ENCODE data around the gene CLEC3B. TPM values are rescaled to one million over a fixed set of nuclear protein-coding genes. Genes with fewer than 3 reads are reported as not detected.

CLEC3B gene
- total RNA-seq, 4 donors from 2014 or later = 265 to 1,223 (median 383) TPM

DNA sequence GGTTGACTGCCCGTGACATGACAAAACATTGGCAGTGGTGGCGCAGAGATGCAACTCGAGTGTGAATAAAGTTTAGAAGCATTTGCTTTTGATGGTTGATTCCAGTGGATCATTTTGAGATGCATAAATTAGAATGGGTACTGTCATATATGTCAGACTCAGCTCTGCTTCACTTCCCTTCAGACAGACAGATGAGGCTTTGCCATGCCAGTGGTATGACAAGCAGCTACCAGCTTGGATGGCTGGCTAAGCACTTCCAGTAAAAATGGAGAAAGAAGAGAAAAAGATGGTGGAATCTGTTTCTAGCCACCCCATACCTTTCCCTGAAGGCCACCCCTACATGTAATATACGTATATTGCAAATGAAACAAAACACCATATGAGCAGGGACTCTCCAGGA is 13.5 kb upstream of the CLEC3B start:
- TF ChIP-seq, protein P1, sequence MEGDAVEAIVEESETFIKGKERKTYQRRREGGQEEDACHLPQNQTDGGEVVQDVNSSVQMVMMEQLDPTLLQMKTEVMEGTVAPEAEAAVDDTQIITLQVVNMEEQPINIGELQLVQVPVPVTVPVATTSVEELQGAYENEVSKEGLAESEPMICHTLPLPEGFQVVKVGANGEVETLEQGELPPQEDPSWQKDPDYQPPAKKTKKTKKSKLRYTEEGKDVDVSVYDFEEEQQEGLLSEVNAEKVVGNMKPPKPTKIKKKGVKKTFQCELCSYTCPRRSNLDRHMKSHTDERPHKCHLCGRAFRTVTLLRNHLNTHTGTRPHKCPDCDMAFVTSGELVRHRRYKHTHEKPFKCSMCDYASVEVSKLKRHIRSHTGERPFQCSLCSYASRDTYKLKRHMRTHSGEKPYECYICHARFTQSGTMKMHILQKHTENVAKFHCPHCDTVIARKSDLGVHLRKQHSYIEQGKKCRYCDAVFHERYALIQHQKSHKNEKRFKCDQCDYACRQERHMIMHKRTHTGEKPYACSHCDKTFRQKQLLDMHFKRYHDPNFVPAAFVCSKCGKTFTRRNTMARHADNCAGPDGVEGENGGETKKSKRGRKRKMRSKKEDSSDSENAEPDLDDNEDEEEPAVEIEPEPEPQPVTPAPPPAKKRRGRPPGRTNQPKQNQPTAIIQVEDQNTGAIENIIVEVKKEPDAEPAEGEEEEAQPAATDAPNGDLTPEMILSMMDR (IDR thresholded peaks at IDR 0.05; ENCODE audit: low read depth) = no peak

- TF ChIP-seq, protein P1 (IDR thresholded peaks at IDR 0.05; ENCODE audit: low read depth) = no peak
Observed at GRCh38 chr3:45016916-45017315, 9.2 kb upstream of the CLEC3B start.

GRCh38 chr3:45017821-45018220 is 8.3 kb upstream of the CLEC3B start:
- TF ChIP-seq, protein P1 (IDR thresholded peaks at IDR 0.05; ENCODE audit: low read depth) = no peak

DNA sequence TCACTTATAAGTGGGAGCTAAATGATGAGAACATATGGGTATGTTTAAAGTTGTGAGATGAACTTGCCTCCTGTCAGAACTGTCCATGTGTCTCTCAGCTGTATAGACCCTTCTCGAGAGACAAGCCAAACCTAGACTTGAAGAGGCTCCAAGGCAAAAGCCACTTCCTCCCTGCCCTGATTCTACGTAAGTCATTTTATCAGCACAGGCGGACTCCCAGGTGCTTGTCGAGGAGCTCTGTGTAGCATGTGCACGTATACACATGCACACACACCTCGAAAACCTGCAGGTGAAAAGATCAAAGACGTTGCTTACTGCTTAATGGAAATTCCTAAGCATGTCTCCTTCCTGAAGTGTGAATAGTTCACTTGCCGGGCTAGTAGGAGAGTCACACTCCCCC is 5.6 kb upstream of the CLEC3B start:
- TF ChIP-seq, protein P1 (IDR thresholded peaks at IDR 0.05; ENCODE audit: low read depth) = no peak

- TF ChIP-seq, protein P1 (IDR thresholded peaks at IDR 0.05; ENCODE audit: low read depth) = no peak
Observed at GRCh38 chr3:45021524-45022297, 4.4 kb upstream of the CLEC3B start.

DNA sequence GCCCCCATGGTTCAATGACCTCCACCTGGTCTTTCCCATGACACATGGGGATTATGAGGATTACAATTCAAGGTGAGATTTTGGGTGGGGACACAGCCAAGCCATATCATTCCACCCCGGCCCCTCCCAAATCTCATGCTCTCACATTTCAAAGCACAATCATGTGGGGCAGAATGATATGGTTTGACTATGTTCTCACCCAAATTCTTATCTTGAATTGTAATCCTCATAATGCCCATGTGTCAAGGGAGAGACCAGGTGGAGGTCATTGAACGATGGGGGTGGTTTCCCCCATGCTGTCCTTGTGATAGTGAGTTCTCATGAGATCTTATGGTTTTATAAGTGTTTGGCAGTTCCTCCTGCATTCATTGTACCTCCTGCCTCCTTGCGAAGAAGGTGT is 2.4 kb upstream of the CLEC3B start:
- TF ChIP-seq, protein P1 (IDR thresholded peaks at IDR 0.05; ENCODE audit: low read depth) = no peak

GRCh38 chr3:45024542-45025255 is 1.4 kb upstream of the CLEC3B start:
- TF ChIP-seq, protein P1 (IDR thresholded peaks at IDR 0.05; ENCODE audit: low read depth) = no peak
